ENCODE results near the gene CEP128.
A peak's percentile ranks its signal among the peaks of the same experiment; 100 is the strongest.

Gene CEP128

DNA sequence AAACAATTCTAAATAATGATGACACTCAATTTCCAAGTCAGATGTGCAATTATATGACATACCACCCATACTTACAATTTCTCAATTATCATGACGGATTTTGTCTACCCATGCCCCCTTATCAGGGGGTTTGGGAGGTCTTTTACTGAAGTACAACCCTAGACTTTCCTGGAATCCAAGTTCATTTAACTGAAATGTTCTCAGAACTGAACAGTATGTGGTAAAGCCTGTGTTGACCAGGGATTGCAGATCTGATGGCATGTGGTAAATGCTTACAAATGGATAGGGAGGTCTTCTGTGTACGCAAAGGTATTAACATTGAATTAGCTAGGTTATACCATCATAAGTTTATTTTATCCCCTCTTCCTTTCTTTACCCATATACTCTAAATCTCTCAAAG lies 281.8 kb downstream of the CEP128 start:
- FAIRE-seq = no peak

DNA sequence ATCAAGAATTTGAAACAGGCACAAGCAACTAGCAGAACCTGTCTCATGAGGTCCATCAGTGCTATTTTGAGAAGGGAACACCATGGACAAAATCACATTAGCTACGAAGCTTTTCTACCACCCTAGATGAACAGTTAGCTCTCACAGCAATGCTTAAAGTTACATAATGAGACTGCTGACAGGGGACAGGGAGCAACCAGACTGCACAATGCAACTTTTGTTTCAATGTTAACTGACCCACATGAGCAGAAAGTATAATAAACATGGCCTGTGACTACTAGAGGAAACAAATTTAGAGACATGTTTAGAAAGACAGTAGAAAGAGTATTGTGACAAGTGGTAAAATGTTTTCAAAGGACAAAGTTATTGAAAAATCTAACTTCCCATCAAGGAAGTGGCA lies 282.8 kb downstream of the CEP128 start:
- FAIRE-seq = no peak

DNA sequence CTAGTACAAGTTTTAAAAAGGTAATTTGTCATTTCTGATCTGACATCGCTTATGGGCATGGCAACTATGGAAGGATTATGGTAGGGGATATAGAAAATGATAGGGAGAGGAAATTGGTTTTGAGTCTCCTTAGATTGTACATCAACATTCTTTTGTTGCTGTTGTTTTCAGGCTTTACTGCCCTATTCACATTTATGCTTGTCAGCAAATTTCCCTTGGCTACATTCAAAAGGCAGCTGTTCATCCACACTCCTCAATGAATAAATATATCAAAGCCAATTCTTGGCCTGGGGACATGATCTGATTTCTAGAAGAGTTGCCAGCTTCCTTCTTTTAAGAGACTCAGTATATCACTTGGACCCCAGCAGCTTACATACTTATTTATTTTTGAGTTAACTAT lies 283.4 kb downstream of the CEP128 start:
- no peak for FAIRE-seq

DNA sequence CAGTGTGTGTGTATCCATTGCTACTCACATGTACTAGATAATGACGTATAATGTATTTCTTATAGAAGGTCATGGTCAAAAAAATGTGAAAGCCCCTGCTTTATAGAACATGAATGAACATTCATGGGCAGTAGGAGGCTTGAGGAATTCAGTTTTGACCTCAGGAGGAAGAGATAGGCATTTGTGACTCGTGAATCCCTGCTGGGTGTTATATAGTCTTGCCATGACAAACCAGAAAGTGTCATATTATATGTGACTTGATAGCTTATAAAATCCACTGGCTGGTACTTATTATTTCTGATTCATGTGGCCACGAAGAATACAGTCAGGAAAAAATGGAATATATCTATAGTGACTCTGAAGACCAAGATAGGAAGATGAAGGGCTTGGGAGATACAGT lies 287.6 kb downstream of the CEP128 start:
- FAIRE-seq = no peak

DNA sequence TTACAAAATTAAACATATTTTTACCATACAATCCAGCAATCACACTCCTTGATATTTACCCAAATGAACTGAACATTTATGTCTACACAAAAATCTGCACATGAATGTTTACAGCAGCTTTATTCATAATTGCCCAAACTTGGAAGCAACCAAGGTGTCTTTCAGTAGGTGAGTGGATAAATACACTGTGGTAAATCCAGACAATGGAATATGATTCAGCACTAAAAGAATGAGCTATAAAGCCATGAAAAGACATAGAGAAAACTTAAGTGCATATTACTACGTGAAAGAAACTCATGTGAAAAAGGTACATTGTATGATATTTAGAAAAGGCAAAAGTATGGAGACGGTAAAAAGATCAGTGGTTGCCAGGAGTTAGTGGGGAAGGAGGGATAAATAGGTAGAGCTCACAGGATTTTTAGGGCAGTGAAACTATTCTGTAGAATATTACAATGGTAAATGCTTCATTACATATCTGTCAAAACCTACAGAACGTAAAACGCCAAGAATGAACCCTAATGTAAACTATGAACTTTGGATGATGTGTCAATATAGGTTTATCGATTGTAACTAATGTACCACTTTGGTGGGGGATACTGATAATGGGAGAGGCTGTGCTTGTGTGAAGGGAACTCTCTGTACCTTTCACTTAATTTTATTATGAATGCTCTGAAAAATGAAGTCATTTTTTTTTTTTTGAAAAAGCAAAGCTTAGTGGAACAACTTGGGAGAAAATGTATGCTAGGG lies 295.7 kb downstream of the CEP128 start:
- FAIRE-seq = no peak

DNA sequence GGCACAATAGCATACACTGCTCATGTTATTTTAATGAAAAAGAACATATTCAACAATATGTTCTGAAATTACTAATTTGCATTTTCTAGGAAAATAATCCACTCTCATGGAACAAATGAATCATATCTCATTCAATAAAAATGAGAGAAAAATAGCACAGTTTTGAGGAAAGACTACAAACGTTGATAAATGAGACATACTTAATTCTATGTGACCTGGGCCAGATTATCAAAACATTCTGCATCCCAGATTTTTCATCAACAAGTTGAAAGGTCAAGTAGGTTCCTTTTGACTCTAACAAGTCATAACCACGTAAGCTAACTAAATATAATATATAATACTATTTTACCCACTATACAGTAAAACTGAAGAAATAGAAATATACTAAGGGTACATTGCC lies 296.7 kb downstream of the CEP128 start:
- no peak for FAIRE-seq

DNA sequence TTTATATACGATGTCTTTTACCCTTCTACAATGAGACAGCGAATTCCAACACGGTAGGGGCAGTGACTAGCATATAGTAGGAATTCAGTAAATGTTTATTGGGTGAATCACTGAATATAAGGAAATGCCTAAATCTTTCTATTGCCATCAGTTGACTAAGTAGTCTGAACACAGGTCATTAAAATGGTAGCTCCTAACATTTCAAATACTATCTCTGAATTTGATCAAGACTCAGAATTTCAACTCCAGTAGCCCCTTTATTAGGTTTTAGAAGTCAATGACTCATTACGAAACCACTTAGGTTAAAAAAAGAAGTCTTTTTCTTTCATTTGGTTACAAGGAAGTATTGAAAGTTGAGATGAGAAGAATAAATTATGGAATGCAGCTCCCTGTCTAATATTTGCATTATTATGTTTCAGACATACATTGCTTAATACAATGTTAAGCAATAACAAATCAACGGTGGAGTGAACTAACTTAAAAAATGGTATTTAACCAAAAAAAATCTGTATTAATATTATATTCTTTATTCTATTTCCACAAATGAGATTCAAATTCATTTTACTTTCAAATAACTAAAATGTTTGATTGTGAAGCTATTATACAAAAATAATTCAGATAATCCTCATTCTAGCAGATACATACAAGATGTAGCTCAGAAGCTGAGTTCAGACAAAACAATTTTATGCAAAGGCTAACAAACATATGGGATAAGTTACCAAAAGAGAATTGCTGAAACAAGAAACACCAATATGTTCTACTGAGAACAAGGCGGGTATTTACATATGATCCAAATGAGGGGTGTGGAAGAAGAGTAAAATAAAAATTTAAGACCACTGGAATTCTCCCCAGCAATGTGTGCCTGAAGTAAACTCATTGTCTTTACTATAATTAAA lies 302.7 kb downstream of the CEP128 start:
- FAIRE-seq = peak; percentile 34

DNA sequence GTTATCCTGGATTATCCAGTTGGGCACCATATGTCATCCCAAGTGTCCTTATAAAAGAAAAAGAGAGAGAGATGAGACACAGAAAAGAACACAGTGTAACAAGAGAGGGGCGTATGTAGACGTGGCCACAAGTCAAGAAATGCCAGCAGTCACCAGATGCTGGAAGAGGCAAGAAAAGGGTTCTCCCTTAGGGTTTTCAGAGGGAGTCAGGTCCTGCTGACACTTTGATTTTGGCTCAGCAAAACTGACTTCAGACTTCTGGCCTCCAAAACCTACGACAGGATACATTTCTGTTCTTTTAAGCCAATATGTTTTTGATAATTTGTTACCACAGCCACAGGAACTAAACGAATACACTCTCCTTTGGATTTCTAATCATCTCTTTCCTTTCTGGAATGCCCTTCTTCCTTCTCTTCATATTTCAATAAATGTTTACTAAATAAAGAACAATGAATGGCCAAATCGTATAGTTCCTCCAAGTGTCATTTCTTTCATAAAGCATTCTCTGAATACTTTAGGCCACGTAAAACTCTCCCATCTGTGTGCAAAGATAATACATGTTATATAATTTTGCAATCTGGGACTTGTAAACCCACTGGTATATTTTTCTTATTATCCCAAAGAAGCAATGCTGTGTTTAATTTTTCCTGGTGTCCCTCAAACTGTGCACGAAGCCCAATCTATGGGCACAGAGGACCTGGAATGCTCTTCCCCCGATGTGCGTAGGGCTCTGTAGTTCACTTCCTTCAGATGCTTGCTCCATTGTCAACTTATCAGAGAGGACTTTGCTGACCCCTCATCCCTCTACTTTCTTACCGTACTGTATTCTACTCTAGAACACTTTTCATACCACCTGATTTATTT lies 303.6 kb downstream of the CEP128 start:
- no peak for FAIRE-seq

DNA sequence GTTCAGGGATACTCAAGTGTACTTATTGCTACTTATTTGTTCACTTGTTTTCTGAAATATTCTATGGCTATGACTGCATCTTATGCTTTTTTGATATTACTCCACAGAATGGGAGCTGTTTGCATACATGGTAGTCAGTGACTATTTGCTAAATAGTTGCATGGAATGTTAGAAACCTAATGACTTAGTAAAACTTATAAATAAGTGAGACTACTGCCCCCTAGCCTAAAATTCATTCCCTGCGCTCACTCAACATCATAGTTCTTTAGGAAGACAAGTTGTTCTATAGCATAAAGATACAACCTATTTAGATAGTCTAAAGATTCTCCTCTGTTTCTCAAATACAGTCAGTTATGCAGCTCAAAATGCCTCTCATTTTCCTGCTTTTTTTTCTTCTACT lies 305.5 kb downstream of the CEP128 start:
- no peak for FAIRE-seq

DNA sequence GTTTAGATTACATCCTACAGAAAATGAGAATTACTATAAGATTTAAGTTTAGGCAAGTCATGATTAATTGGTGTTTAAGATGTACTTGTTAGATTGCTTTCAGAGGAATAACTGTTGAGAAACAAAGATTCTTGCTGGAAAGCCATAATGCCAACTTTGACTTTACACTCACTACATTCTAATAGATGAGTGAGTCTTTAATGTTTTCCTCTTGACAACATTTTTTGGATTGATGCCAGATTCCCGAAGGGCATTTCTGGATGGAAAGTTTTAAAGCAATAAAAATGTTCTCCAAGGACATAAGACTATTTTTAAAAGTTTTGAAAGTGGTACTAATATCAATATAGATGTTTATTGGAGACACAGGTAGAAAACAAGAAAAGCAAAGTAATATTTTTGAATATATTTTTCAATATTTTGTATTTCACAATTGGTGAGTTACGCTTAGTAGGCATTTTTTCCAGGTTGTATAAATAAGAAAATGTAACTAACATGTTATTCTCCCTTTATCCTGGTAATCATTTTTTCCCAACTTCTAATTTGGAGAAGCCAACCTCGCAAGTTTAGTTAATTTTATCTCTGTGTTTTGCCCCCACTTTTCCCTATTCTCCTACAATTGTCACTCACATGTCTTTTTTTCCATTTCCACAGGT lies 307.3 kb downstream of the CEP128 start:
- no peak for FAIRE-seq

DNA sequence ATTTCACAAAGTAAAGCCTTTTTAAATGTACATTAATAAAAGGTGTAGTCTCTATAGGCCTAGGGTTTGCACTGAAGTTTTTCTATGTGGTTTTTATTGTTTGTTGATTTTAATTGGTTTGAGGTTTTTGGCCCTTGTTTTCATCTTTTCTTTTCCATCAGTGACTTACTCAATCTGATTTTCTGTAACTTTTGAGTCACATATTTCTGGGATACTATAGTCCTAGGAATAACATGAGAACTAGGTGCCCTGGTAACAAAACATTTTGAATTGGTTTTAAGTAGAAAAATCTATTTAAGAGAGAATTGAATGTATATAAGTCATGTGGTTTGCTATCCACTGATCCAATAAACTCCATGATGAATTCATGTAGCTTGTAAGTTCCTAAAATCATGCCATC lies 311.9 kb downstream of the CEP128 start:
- FAIRE-seq = no peak

DNA sequence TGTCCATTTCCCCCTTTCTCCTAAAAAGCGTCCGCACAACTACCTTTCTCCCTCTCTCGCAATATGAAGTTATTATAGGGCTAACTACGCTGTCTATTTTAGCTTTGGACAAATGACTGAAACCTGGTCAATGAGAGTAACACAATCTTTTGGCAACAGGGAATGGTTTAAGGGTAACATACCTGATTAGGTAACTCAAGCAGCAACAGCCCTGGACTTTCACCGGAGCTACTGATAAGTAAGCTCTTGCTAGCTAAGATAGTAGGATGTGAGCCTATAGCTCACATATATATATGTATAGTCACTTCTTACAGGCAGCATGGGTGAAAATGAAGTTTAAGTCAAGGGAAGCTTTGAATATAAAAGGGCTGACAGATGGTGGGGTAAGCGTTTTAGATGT lies 313.0 kb downstream of the CEP128 start:
- FAIRE-seq = no peak

DNA sequence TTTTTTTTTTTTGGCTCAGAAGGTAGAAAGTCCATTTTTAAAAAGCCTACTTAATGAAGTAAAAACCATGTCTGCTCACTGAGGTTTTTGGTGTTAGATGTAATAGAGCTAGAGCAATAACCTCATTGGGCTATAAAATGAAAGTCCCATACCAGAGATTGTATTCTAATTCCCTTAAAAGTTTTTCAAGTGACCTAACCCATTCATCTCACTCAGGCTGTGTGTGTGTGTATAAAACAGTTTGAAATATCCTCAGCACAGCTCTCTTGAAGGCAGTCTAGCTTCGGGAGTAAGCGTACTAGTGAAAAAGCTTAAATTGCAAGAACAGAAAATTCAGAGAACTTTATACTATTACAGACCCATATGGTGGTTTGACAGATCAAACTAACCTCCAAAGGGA lies 313.8 kb downstream of the CEP128 start:
- FAIRE-seq = no peak

DNA sequence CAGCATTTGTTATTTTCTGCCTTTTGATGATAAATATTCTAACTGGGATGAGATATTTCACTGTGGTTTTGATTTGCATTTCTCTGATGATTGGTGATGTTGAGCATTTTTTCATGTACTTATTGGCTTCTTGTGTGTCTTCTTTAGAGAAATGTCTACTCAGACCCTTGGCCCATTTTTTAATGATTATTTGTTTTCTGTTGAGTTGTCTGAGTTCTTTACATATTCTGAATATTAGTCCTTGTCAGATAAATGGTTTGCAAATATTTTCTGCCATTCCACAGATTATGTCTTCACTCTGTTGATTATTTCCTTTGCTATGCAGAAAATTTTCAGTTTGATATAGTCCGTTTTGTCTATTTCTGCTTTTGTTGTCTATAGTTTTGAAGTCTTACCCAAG lies 317.0 kb downstream of the CEP128 start:
- no peak for FAIRE-seq

DNA sequence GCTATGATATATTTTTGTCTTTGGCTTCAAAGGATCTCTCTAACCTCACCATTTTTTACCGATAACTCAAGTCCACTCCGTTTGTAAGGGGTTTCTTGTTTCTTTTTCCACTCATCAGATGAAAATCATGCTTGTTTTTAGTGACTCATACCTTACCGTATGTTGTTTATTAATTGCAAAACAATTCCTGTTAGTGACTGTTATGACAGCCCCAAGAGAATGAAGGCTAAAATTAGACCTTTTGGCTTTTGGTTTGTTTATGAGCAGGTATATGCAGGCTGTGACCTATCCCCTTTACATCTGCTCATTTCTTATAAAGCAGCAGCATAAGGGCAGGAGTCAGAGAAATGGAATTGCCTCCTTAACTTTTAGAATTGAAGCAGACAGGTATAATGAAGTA lies 319.8 kb downstream of the CEP128 start:
- no peak for FAIRE-seq

DNA sequence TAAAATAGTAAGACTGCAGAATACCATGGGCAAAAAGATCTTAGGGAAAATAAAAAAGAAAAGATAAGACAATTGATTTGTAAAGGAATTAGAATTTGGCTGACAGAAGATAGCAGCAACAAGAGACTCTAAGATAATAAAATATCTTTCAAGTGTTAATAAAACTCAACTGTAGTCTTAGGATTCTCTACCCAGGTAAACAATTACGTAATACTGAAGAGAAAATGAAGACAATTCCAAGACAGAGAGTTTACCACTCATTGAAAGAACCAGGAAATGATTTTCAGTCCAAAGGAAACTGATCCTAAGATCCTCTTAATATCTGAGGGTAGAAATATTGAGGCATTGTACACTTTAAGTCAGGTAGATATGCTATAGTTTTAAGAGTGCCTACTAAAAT lies 321.1 kb downstream of the CEP128 start:
- no peak for FAIRE-seq

DNA sequence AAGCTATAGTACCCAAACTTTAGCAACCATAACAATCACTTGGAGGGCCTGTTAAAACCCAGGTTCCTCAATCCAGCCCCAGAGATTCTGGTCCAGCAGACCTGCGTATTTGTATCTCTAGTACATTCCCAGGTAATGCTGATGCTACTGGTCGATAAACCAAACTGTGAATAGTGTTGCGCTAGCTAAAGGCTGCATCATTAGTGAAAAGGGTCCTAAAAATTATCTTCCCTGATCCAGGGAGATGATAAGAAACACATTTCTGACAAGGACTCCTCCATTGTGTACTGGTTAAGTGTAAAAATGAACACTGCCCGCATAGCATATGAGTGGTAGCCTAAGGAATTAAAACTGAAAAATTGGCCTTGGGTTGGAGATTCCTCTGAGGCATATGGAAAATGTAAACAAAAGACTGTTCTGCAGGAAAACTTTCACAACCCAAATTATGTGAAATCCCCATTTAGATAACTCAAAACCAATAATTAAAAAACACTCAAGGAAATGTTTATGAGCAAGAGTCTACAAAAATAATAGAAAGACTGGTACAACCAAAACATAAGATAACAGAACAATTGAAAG lies 322.7 kb downstream of the CEP128 start:
- no peak for FAIRE-seq

DNA sequence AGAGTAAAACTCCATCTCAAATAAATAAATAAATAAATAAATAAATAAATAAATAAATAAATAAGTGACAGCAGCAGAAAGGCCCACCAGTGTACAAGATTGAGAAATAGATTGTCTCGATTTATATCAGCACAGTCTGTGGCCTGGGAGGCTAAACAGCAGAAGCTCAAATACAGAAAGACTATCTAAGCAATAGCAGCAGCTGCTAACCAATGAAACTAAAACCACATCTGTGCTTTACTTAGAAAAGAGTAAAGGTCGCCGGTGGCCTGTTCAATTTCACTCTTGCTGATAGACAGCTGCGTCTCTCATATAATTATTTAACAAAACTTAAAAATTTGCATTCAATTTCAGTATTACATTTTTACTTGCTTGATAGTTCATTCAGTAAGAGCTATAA lies 325.7 kb downstream of the CEP128 start:
- FAIRE-seq = no peak

DNA sequence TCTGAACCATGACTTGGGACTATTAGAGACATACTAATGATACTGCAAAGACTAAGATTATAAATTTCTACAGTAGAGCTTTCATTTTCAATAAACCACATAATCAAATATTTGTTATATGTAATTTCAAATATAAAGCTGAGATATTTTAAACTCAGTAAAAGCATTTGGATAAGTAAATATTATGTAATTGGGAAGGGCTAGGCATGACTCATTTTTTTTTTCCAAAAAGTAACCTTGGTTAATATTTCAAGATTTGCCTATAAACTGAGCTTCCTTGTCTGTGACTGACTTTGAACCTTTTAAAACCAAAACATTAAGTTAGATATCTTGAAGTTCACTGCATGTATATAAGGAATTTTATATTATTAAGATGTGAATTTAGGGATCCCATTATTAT lies 332.5 kb downstream of the CEP128 start:
- FAIRE-seq = no peak

DNA sequence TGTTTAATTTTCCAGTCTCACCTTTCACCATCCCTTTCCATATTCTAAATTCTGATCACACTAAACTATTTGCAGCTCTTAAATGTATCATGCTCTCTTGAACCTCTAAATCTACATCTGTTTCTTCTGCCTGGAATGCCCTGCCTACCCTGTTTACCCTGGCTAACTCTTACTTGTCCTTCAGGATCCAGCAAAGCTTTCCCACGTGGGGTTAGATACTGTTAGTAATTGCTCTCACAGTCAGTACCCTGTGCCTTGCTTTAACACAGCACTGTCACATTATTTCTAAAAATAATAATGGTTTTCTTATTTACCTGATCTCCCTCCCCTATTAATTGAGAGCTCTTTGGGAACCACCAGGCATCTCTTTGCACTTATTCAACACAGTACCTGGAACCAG lies 333.0 kb downstream of the CEP128 start:
- FAIRE-seq = no peak

DNA sequence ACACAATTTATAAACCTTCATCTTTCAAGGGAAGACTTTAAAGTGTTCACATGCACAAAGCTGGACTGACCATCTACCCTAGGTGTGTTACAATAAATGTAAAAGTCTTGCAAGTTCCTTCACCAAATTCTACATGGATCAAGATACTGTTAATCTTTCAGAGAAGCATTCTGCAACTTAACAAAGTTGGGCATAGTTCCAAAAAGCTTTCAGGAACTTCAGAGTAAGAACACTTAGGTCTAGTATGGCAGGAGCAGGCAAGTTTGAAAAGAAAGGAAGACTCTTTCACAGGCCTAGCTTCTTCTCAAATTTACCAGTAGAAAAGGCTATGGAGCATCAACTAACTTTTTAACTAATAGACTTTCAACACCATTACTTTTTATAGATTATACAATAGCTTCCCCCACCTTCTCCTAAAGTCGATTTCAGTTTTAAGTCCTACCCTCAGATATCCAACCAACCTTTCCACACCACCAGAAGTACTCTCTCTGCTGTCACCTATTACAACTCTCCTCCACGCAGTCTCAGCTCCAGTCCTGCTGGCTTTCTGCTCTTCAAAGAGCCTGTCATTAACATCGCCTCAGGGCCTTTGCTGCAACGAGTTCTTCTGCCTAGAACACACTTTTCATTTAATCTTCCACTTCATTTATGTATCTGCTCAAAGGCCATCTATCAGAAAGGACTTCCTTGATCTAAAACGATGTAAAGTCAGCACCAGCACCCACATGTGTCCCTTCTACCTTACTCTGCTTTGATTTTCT lies 333.9 kb downstream of the CEP128 start:
- no peak for FAIRE-seq

DNA sequence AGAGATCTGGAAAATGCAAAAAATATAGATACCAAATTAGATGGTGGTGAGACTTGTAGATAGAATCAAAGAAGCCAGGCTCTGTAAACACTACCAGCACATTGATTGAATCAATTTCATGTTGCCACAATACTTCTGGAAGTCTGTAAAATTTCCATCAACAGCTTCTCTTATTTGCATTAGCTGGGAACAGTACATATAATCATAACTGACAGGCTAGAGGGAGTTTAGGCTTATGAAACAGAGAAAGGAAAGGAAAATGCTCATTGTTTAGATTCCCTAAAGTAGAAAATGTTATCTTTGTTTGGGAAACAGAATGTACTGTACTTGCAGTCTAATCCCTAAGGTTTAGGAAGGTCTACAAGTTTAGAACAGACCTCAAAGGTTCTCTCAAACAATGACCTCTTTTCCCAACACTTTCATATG lies 335.2 kb downstream of the CEP128 start:
- no peak for FAIRE-seq
